ENCODE data around the gene NAT8. TPM values are rescaled to one million over a fixed set of nuclear protein-coding genes. Genes with fewer than 3 reads are reported as not detected.

NAT8 gene
- total and polyA plus RNA-seq, 2 of the 13 experiments (the other 11 are each of a cell fraction or from before 2014, with no cell fraction given) = 1.9 to 12.9 TPM

- TF ChIP-seq ZHX2 (IDR thresholded peaks at IDR 0.05; ENCODE audit: low read depth) (peak; percentile 14; the same call in 1 of the 2 replicates), ZHX2 (CRISPR knock-in tag; IDR thresholded peaks at IDR 0.05; ENCODE audit: borderline replicate concordance) (no peak), ZNF33A (CRISPR knock-in tag; IDR thresholded peaks at IDR 0.05; ENCODE audit: borderline replicate concordance) (no peak), ZNF251 (CRISPR knock-in tag; IDR thresholded peaks at IDR 0.05) (no peak), KDM5B (CRISPR knock-in tag; IDR thresholded peaks at IDR 0.05; ENCODE audit: borderline replicate concordance) (peak; percentile 69; the same call in 1 of the 2 replicates), CC2D1A (CRISPR knock-in tag; IDR thresholded peaks at IDR 0.05) (no peak), MXD1 (CRISPR knock-in tag; IDR thresholded peaks at IDR 0.05) (0 out of 2 replicates have a peak, but pooled peaks have one; percentile 43), MTA1 (CRISPR knock-in tag; IDR thresholded peaks at IDR 0.05; ENCODE audit: borderline replicate concordance) (peak; percentile 43; the same call in 1 of the 2 replicates), ZKSCAN8 (CRISPR knock-in tag; IDR thresholded peaks at IDR 0.05; ENCODE audit: borderline replicate concordance) (peak; percentile 54; the same call in 1 of the 2 replicates), GATAD1 (CRISPR knock-in tag; IDR thresholded peaks at IDR 0.05) (peak; percentile 68; the same call in 1 of the 2 replicates), PRMT3 (CRISPR knock-in tag; IDR thresholded peaks at IDR 0.05; ENCODE audit: borderline replicate concordance, low read depth) (no peak), HIC2 (CRISPR knock-in tag; IDR thresholded peaks at IDR 0.05; ENCODE audit: low read depth) (peak; percentile 27; the same call in 1 of the 2 replicates), GLI4 (CRISPR knock-in tag; IDR thresholded peaks at IDR 0.05; ENCODE audit: borderline replicate concordance) (no peak), TIGD3 (CRISPR knock-in tag; IDR thresholded peaks at IDR 0.05; ENCODE audit: borderline replicate concordance) (no peak), ZNF576 (CRISPR knock-in tag; IDR thresholded peaks at IDR 0.05) (no peak), ZNF292 (CRISPR knock-in tag; IDR thresholded peaks at IDR 0.05; ENCODE audit: borderline replicate concordance, low read depth) (peak; percentile 67; the same call in 1 of the 2 replicates), MXI1 (IDR thresholded peaks at IDR 0.05; ENCODE audit: borderline replicate concordance, low read depth, low read length) (peak; percentile 76; the same call in 1 of the 3 replicates), FOXK1 (CRISPR knock-in tag; IDR thresholded peaks at IDR 0.05; ENCODE audit: borderline replicate concordance, low read depth) (peak; percentile 62; the same call in 1 of the 2 replicates)
Measured at GRCh38 chr2:73642338-73643018, at the start of gene NAT8 (continued).
